Neutrophil (primary cell): ENCODE results near the gene TEX50.
"Not testable (repeated sequence)": the region's sequence is repeated elsewhere in the genome, so short reads cannot be mapped to it uniquely, and the experiment has no call there.

Experiments
- H3K27ac ChIP-seq: fragments of 200-600 bp; sonication (generic); 2 replicates; pipeline ENCODE4 v1.5.1; 2016; ENCODE audit warnings: mild to moderate bottlenecking, moderate library complexity
- H3K27me3 ChIP-seq: fragments of 200-600 bp; sonication (generic); 2 replicates; pipeline ENCODE4 v1.6.0; 2016; ENCODE audit warnings: mild to moderate bottlenecking
- H3K36me3 ChIP-seq: fragments of 200-600 bp; sonication (generic); 2 replicates; pipeline ENCODE4 v1.5.1; 2017
- H3K4me1 ChIP-seq, 2 experiments: fragments of 200-600 bp in 1 of 2; sonication (generic) in 1 of 2; 1 replicate in 1 of 2; 2 replicates in 1 of 2; pipeline versions ENCODE4 v1.5.1 to v1.6.1; 2013 to 2016; ENCODE audit warnings: low read depth in 1 of 2, low read length in 1 of 2, mild to moderate bottlenecking in 1 of 2, moderate library complexity in 1 of 2; ENCODE audit not compliant: control insufficient read depth in 1 of 2, insufficient read depth in 1 of 2
- H3K4me3 ChIP-seq, 2 experiments: fragments of 200-600 bp in 1 of 2; sonication (generic) in 1 of 2; 1 replicate in 1 of 2; 2 replicates in 1 of 2; pipeline ENCODE4 v1.5.1; 2013 to 2016; ENCODE audit warnings: low read depth in 1 of 2, low read length in 1 of 2, mild to moderate bottlenecking in 1 of 2, moderate library complexity in 1 of 2
- H3K9me3 ChIP-seq: fragments of 200-600 bp; sonication (generic); 2 replicates; pipeline ENCODE4 v1.5.1; 2016
- CTCF ChIP-seq: fragments of 200-600 bp; sonication (generic); IDR thresholded peaks from 2 replicates; pipeline ENCODE4 v1.5.1; 2016; ENCODE audit warnings: antibody characterized with exemption

TEX50 gene

GRCh38 chr1:173608503-173609216 lies 26.5 kb upstream of the TEX50 start:
- no peak for TF ChIP-seq CTCF

GRCh38 chr1:173613086-173613485 lies 22.1 kb upstream of the TEX50 start:
- H3K4me1 ChIP-seq, H3K36me3 ChIP-seq, H3K9me3 ChIP-seq, H3K4me3 ChIP-seq, H3K27ac ChIP-seq, H3K27me3 ChIP-seq: not testable (repeated sequence)

More at GRCh38 chr1:173608503-173609216, 26.5 kb upstream of the TEX50 start:
- no peaks in the 10 kb centered on the region for H3K36me3 ChIP-seq
- no peaks in the 10 kb centered on the region for H3K4me1 ChIP-seq
- H3K27me3 ChIP-seq: no peaks in the 10 kb centered on the region
- H3K27ac ChIP-seq: no peak overlapping the region
- no peaks in the 10 kb centered on the region for H3K9me3 ChIP-seq
- no peak overlapping the region for H3K4me3 ChIP-seq

GRCh38 chr1:173616859-173617258 lies 18.3 kb upstream of the TEX50 start:
- H3K4me1 ChIP-seq: no peaks in the 10 kb centered on the region
- H3K9me3 ChIP-seq: no peaks in the 10 kb centered on the region
- TF ChIP-seq CTCF: no peak
- no peak overlapping the region for H3K4me3 ChIP-seq
- H3K27ac ChIP-seq: no peak overlapping the region
- H3K27me3 ChIP-seq: no peaks in the 10 kb centered on the region
- H3K36me3 ChIP-seq: no peaks in the 10 kb centered on the region

GRCh38 chr1:173627269-173627668 lies 7.9 kb upstream of the TEX50 start:
- no peaks in the 10 kb centered on the region for H3K4me1 ChIP-seq
- no peak for TF ChIP-seq CTCF
- H3K36me3 ChIP-seq: no peaks in the 10 kb centered on the region
- H3K9me3 ChIP-seq: no peaks in the 10 kb centered on the region
- H3K27me3 ChIP-seq: no peaks in the 10 kb centered on the region
- H3K4me3 ChIP-seq: no peak overlapping the region
- H3K27ac ChIP-seq: no peak overlapping the region

- Histone ChIP-seq H3K36me3 (no peaks in the 10 kb centered on the region), H3K9me3 (no peaks in the 10 kb centered on the region), H3K27me3 (no peaks in the 10 kb centered on the region), H3K27ac (no peak overlapping the region), H3K4me1 (no peaks in the 10 kb centered on the region), H3K4me3 (no peak overlapping the region)
- TF ChIP-seq CTCF: no peak
Observed at GRCh38 chr1:173628888-173629287, 6.2 kb upstream of the TEX50 start.

- not testable (repeated sequence) for H3K27ac ChIP-seq, H3K27me3 ChIP-seq
Observed at GRCh38 chr1:173637236-173638042, 2.3 kb downstream of the TEX50 start.

More at GRCh38 chr1:173637236-173638042, 2.3 kb downstream of the TEX50 start:
- H3K4me3 ChIP-seq, H3K4me1 ChIP-seq, H3K36me3 ChIP-seq, H3K9me3 ChIP-seq: not testable (repeated sequence)
